ENCODE data around the gene SLC19A1. TPM values are rescaled to one million over a fixed set of nuclear protein-coding genes. Genes with fewer than 3 reads are reported as not detected.
A peak's percentile ranks its signal among the peaks of the same experiment; 100 is the strongest.

Gene SLC19A1
- total and polyA plus RNA-seq, 3 experiments from 2014 or later = 7.0 to 66.8 (median 55.7) TPM

GRCh38 chr21:45575304-45575992, 33.2 kb upstream of the SLC19A1 start:
- H3K36me3 Mint-ChIP-seq = no peaks in the 10 kb centered on the region
- peak in 1 of 5 donors; percentile 35 for DNase-seq
- CTCF ChIA-PET = interaction anchor here (1.3 kb wide), 2 partner anchors 13 to 19 kb away, joined by 3 read pairs; no protein-coding TSS in a partner anchor
- Histone ChIP-seq H3K27ac (ENCODE audit: low read depth, low read length) (no peak overlapping the region), H3K27me3 (ENCODE audit: insufficient read depth, low read length, poor library complexity, severe bottlenecking) (no peaks in the 10 kb centered on the region), H3K4me3 (ENCODE audit: low read length) (no peak overlapping the region), H3K9me3 (ENCODE audit: low read length) (no peaks in the 10 kb centered on the region), H3K36me3 (ENCODE audit: insufficient read depth, low read length) (no peaks in the 10 kb centered on the region), H3K4me1 (ENCODE audit: insufficient read depth, low read length) (no peaks in the 10 kb centered on the region)
- no peaks in the 10 kb centered on the region for H3K9me3 Mint-ChIP-seq
- no peak overlapping the region for H3K27ac Mint-ChIP-seq
- peaks cover 2 to 6% of the 10 kb centered on the region in 2 donors for H3K27me3 Mint-ChIP-seq
- H3K4me1 Mint-ChIP-seq = peaks cover 0 to 5% (median 3%) of the 10 kb centered on the region in 3 donors
- POLR2A ChIA-PET = no interaction called here
- H3K4me3 Mint-ChIP-seq = no peak overlapping the region

- no peaks in the 10 kb centered on the region for H3K9me3 Mint-ChIP-seq
- POLR2A ChIA-PET = no interaction called here
- Histone ChIP-seq H3K9me3 (ENCODE audit: low read length) (no peaks in the 10 kb centered on the region), H3K27ac (ENCODE audit: low read depth, low read length) (no peak overlapping the region), H3K4me3 (ENCODE audit: low read length) (no peak overlapping the region), H3K4me1 (ENCODE audit: insufficient read depth, low read length) (no peaks in the 10 kb centered on the region), H3K27me3 (ENCODE audit: insufficient read depth, low read length, poor library complexity, severe bottlenecking) (no peaks in the 10 kb centered on the region), H3K36me3 (ENCODE audit: insufficient read depth, low read length) (no peaks in the 10 kb centered on the region)
- no peak overlapping the region for H3K4me3 Mint-ChIP-seq
- peak in 1 of 5 donors; percentile 25 for DNase-seq
- CTCF ChIA-PET = interaction anchor here (1.3 kb wide), 1 partner anchor 12 kb away, joined by 3 read pairs; no protein-coding TSS in a partner anchor
- H3K4me1 Mint-ChIP-seq = peaks cover 0 to 5% (median 3%) of the 10 kb centered on the region in 3 donors
- H3K27me3 Mint-ChIP-seq = peaks cover 0 to 6% of the 10 kb centered on the region in 2 donors
- no peaks in the 10 kb centered on the region for H3K36me3 Mint-ChIP-seq
- no peak overlapping the region for H3K27ac Mint-ChIP-seq
Measured at GRCh38 chr21:45574691-45575090, 32.5 kb upstream of the SLC19A1 start.

- no peak overlapping the region for H3K4me3 Mint-ChIP-seq
- peaks cover 0 to 6% of the 10 kb centered on the region in 2 donors for H3K27me3 Mint-ChIP-seq
- Histone ChIP-seq H3K4me3 (ENCODE audit: low read length) (no peak overlapping the region), H3K27ac (ENCODE audit: low read depth, low read length) (no peak overlapping the region), H3K36me3 (ENCODE audit: insufficient read depth, low read length) (no peaks in the 10 kb centered on the region), H3K4me1 (ENCODE audit: insufficient read depth, low read length) (no peaks in the 10 kb centered on the region), H3K27me3 (ENCODE audit: insufficient read depth, low read length, poor library complexity, severe bottlenecking) (no peaks in the 10 kb centered on the region), H3K9me3 (ENCODE audit: low read length) (no peaks in the 10 kb centered on the region)
- peaks cover 0 to 5% (median 3%) of the 10 kb centered on the region in 3 donors for H3K4me1 Mint-ChIP-seq
- no peak overlapping the region for H3K27ac Mint-ChIP-seq
- ChIA-PET CTCF (no interaction called here), POLR2A (no interaction called here)
- H3K36me3 Mint-ChIP-seq = no peaks in the 10 kb centered on the region
- peak in 1 of 5 donors; percentile 25 for DNase-seq
- no peaks in the 10 kb centered on the region for H3K9me3 Mint-ChIP-seq
Measured at GRCh38 chr21:45574081-45574501, 31.9 kb upstream of the SLC19A1 start.

- ChIA-PET POLR2A (no interaction called here), CTCF (interaction anchor here (0.9 to 1.4 kb wide), 3 partner anchors 10 to 36 kb away, joined by 3 read pairs; no protein-coding TSS in a partner anchor)
- H3K36me3 Mint-ChIP-seq = no peaks in the 10 kb centered on the region
- H3K4me3 Mint-ChIP-seq = no peak overlapping the region
- H3K4me1 Mint-ChIP-seq = peaks cover 0 to 5% (median 3%) of the 10 kb centered on the region in 3 donors
- DNase-seq = no peak
- H3K9me3 Mint-ChIP-seq = no peaks in the 10 kb centered on the region
- Histone ChIP-seq H3K27me3 (ENCODE audit: insufficient read depth, low read length, poor library complexity, severe bottlenecking) (no peaks in the 10 kb centered on the region), H3K27ac (ENCODE audit: low read depth, low read length) (no peak overlapping the region), H3K4me3 (ENCODE audit: low read length) (no peak overlapping the region), H3K4me1 (ENCODE audit: insufficient read depth, low read length) (no peaks in the 10 kb centered on the region), H3K36me3 (ENCODE audit: insufficient read depth, low read length) (no peaks in the 10 kb centered on the region), H3K9me3 (ENCODE audit: low read length) (no peaks in the 10 kb centered on the region)
- no peak overlapping the region for H3K27ac Mint-ChIP-seq
- H3K27me3 Mint-ChIP-seq = peaks cover 0 to 6% of the 10 kb centered on the region in 2 donors
Measured at GRCh38 chr21:45573452-45574035, 31.3 kb upstream of the SLC19A1 start.

- Histone ChIP-seq H3K4me3 (ENCODE audit: low read length) (no peak overlapping the region), H3K27ac (ENCODE audit: low read depth, low read length) (no peak overlapping the region), H3K4me1 (ENCODE audit: insufficient read depth, low read length) (no peaks in the 10 kb centered on the region), H3K9me3 (ENCODE audit: low read length) (no peaks in the 10 kb centered on the region), H3K36me3 (ENCODE audit: insufficient read depth, low read length) (no peaks in the 10 kb centered on the region), H3K27me3 (ENCODE audit: insufficient read depth, low read length, poor library complexity, severe bottlenecking) (no peaks in the 10 kb centered on the region)
- Mint-ChIP-seq H3K27me3 (peaks cover 0 to 6% of the 10 kb centered on the region in 2 donors), H3K4me1 (peaks cover 0 to 5% (median 3%) of the 10 kb centered on the region in 3 donors), H3K36me3 (no peaks in the 10 kb centered on the region), H3K27ac (peak overlapping the region in 1 of 8 donors; percentile 17), H3K9me3 (no peaks in the 10 kb centered on the region), H3K4me3 (no peak overlapping the region)
- ChIA-PET POLR2A (no interaction called here), CTCF (interaction anchor here (0.9 to 1.4 kb wide), 3 partner anchors 10 to 36 kb away, joined by 3 read pairs; no protein-coding TSS in a partner anchor)
- no peak for DNase-seq
Measured at GRCh38 chr21:45572783-45573451, 30.7 kb upstream of the SLC19A1 start.

- DNase-seq = no peak
- Histone ChIP-seq H3K4me1 (ENCODE audit: insufficient read depth, low read length) (no peaks in the 10 kb centered on the region), H3K27me3 (ENCODE audit: insufficient read depth, low read length, poor library complexity, severe bottlenecking) (no peaks in the 10 kb centered on the region), H3K36me3 (ENCODE audit: insufficient read depth, low read length) (no peaks in the 10 kb centered on the region), H3K27ac (ENCODE audit: low read depth, low read length) (no peak overlapping the region), H3K4me3 (ENCODE audit: low read length) (no peak overlapping the region), H3K9me3 (ENCODE audit: low read length) (no peaks in the 10 kb centered on the region)
- ChIA-PET POLR2A (no interaction called here), CTCF (interaction anchor here (1.4 kb wide), 1 partner anchor 9 kb away, joined by 3 read pairs; no protein-coding TSS in a partner anchor)
- Mint-ChIP-seq H3K27ac (no peak overlapping the region), H3K9me3 (no peaks in the 10 kb centered on the region), H3K36me3 (no peaks in the 10 kb centered on the region), H3K4me1 (peaks cover 0 to 5% (median 3%) of the 10 kb centered on the region in 3 donors), H3K4me3 (no peak overlapping the region), H3K27me3 (peaks cover 0 to 6% of the 10 kb centered on the region in 2 donors)
Measured at GRCh38 chr21:45572231-45572630, 30.0 kb upstream of the SLC19A1 start.

- no peaks in the 10 kb centered on the region for H3K4me1 ChIP-seq (ENCODE audit: insufficient read depth, low read length)
- no peak overlapping the region for H3K27ac ChIP-seq (ENCODE audit: low read depth, low read length)
- no peak overlapping the region for H3K4me3 ChIP-seq (ENCODE audit: low read length)
- Mint-ChIP-seq H3K4me3 (no peak overlapping the region), H3K4me1 (peaks cover 0 to 5% (median 3%) of the 10 kb centered on the region in 3 donors), H3K36me3 (no peaks in the 10 kb centered on the region), H3K9me3 (no peaks in the 10 kb centered on the region), H3K27ac (no peak overlapping the region), H3K27me3 (peaks cover 0 to 6% of the 10 kb centered on the region in 2 donors)
- no peak for DNase-seq
- POLR2A ChIA-PET = no interaction called here
- CTCF ChIA-PET = no interaction called here
- H3K27me3 ChIP-seq (ENCODE audit: insufficient read depth, low read length, poor library complexity, severe bottlenecking) = no peaks in the 10 kb centered on the region
- no peaks in the 10 kb centered on the region for H3K9me3 ChIP-seq (ENCODE audit: low read length)
- no peaks in the 10 kb centered on the region for H3K36me3 ChIP-seq (ENCODE audit: insufficient read depth, low read length)
Measured at GRCh38 chr21:45571641-45572040, 29.4 kb upstream of the SLC19A1 start.

Data from CD8-positive, alpha-beta memory T cell (primary cell).